ENCODE results near the gene EHMT1.
"Not testable (repeated sequence)": the region's sequence is repeated elsewhere in the genome, so short reads cannot be mapped to it uniquely, and the experiment has no call there.

The EHMT1 gene

DNA sequence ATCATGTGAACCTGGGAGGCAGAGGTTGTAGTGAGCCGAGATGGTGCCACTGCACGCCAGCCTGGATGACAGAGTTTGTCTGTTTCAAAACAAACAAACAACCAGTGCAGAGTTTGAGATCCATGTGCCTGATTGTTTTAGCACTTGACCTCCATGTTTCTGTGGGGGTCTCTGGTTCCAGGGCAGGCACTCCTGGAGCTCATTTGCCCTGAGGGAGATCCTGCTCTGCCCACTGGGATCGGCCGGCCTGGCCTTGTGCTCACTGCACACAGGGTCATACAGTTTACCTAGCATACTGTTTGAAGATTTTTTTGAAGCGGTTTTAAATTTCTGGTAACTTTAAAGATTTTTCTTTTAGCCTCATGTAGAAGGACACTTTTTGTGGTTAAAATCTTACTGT lies 78.4 kb downstream of the EHMT1 start:
- DNase-seq = no peak

DNA sequence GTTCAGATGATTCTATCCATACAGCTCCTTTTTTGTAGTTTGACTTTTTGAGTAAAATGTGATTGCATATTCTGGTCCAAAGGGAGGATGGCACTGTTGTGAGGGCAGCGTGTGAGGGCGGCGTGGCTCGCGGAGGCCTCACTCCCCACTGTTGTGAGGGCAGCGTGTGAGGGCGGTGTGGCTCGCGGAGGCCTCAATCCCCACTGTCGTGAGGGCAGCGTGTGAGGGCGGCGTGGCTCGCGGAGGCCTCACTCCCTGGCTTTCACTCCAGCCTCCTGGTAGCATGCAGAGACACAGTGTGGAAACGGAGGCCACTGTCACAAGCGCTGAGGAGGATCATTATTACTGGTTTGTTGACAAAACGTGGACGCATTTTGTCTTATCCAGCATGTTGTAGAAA lies 79.0 kb downstream of the EHMT1 start:
- no peak for DNase-seq

DNA sequence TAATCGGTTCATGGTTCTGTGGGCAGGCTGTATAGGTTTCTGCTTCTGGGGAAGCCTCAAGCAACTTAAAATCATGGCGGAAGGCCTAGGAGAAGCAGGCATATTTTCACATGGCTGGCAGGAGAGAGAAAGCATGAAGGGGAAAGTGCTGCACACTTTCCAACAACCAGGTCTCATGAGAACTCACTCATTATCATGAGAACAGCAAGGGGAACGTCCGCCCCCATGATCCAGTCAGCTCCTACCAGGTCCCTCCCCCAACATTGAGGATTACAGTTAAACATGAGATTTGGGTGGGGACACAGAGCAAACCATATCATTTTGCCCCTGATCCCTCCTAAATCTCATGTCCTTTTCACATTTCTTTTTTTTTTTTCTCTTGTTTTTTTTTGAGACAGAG lies 82.1 kb downstream of the EHMT1 start:
- DNase-seq = no peak

DNA sequence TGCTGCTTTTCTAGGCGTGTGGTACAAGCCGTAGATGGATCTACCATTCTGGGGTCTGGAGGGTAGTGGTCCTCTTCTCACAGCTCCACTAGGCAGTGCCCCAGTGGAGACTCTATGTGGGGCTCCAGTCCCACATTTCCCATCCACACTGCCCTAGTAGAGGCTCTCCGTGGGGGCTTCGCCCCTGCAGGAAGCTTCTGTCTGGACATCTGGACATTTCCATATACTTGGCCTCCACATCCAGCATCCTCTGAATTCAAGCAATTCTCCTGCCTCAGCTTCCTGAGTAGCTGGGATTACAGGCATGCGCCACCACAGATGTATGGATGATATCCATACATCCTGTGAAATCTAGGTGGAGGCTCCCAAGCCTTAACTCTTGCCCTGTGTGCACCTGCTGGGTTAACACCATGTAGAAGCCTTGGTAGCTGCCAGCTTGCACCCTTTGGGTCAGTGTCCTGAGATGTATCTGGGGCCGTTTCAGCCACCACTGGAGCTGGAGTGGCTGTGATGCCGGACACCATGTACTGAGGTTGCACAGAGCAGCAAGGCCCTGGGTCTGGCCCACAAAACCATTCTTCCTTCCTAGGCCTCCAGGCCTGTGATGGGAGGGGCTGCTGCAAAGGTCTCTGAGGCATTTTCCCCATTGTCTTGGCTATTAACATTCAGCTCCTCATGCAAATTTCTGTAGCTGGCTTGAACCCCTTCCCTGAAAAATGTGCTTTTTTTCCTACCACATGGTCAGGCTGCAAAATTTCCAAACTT lies 84.0 kb downstream of the EHMT1 start:
- DNase-seq = no peak

DNA sequence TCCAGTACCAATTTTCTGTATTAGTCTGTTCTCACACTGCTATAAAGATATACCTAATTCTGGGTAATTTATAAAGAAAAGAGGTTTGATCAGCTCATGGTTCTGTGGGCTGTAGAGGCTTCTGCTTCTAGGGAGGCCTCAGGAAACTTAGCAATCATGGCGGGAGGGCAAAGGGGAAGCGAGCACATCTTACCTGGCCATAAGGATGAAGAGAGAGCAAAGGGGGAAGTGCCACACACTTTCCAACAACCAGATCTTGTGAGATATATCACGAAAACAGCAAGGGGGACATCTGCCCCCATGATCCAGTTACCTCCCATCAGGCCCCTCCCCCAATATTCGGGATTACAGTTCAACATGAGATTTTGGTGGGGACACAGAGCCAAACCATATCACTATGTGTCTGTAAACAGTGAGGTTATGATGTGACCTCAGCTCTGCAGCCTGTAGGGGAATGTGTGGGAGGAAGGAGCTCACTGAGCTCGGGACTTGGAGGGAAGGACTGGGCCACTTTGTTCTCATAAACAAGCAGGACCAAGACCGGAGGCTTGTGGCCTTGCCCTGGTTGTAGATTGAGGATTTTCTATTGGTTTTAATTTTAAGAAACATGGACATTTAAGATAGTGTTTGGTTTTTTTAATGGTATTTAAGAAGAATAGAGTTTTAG lies 85.2 kb downstream of the EHMT1 start:
- DNase-seq = no peak

DNA sequence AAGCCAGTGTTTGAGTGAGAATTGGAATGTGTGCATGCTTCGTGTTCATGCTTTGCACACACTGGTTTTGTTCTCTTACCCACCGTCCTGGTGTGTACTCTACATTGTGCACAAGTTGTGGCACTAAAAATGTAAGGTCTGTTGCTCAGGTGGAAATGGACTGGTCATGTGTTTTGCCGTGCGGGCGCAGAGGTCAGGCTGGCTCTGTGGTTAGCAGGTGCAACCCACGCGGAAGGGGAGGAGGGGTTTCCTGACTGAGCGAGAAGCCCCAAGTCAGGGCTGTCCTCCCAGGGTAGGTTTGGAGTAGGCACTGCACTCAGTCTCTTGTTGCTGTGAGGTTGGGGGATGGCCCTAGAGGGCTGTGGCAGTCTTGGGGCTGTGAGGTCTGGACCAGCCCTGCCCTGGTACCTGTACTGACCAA lies 86.6 kb downstream of the EHMT1 start:
- no peak for DNase-seq

DNA sequence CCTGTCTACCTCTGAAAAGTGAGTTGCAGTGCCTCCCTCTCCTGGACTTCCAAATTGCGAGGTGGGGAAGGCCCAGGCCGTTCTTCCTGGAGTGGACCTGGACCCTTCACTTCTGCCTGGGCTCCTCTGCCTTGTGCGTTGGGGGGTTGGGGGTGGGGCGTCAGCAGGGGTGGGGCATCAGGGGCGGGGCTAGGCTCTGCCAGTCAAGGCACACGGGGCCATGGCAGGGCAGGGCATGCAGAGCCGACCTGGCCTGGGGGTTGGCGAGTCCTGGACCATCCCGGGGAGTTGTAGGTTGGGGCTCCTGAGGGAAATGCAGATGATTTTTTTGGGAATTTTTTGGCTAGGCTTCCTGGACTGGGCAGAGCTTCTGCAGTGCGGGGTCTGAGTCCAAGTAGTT lies 87.1 kb downstream of the EHMT1 start:
- no peak for DNase-seq

DNA sequence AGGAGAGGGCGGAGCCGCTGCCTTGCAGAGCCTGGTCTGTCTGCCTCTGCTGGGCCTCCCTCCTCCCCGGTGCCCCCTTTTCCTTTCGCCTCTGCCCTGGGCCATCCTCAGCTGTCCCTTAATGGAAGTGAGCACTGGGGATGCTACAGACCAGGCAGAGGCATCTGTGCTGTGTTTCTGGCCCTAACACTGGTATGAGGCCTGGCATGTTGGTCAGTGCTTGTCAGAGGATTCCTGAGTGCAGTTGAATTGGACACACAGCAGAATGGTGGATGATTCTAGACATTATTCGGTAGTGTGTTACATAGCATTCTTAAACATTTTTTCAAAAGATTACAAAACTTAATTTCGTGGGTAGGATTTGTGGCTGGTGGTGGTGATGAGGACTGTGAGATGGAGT lies 88.6 kb downstream of the EHMT1 start:
- DNase-seq = no peak

DNA sequence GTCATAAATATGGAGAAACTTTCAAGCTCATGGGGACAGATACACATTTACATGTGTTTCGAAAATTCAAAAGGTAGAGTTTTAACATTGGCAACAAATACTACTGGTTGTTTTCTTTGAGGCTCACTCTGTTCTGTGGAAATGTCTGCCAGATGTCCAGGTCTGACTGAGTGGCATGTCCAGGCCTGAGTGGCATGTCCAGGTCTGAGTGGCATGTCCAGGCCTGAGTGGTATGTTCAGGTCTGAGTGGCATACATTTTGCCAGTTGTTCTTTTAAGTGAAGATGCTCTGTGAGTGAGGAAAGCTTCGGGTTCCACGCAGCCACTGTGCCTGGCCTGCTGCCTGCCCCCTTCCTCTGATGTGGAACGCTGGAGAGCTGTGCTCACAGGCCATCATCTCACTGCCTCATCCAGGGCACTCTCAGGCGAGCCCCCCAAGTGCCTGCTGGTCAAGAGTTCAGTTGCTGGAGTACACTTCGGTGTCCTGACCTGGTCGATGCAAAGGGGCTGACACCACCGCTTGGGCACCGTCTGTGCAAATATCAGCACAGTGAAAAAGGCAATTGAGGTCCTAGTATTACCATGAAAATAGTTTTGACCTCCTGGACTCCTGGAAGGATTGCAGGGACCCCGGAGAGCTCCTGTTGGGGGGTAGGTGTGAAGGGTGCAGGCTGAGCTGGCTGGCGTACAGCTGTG lies 89.9 kb downstream of the EHMT1 start:
- DNase-seq = no peak

DNA sequence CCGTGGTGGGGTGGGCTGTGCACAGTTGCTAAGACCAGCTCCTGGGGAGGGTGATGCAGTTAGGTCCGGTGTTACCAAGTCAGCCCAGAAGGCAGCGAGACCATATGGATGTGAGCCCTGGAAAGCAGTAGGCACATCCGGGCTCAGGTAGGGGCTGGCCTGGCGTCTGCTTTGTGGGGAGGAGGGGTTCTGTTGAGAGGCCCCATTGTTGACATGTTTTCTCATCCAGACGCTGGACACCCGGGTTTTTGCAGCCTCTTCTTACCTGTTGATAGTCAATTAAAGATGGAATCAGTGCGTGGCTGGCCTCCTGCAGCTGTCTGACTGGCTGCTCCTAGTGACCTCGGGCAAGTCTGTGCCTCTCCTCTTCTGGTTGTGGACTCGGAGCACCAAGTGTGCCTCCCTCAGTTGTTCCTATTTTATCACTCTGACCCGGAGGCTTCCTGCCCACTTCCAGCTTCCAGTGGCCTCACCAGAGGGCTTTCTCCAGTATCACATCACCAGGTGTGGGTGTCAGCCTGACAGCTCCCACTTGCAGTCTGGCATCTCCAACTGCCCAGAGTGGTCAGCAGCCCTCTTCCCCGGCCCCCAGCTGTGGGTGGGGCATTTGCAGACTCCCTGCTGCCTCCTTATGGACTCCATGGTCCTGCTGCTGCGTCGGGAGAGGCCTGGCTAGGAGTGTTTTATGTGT lies 90.8 kb downstream of the EHMT1 start:
- no peak for DNase-seq

DNA sequence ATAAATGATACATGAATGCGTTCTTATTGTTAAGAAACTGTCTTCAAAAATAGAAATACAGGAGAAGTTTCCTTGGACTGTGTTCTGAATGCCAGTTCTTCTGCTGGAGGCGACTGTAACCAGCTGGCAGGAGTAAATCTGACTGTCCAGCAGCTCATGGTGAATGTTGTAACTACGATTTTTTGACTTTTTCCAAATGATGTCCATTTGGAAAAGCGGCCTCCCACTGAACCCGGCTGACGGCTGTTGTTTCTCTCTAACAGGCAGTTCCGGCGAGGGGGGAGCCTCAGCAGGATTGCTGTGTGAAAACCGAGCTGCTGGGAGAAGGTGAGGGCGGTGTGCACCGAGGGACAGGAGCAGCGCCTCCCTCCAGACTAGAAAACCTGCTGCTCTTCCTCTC lies 91.9 kb downstream of the EHMT1 start:
- no peak for DNase-seq

DNA sequence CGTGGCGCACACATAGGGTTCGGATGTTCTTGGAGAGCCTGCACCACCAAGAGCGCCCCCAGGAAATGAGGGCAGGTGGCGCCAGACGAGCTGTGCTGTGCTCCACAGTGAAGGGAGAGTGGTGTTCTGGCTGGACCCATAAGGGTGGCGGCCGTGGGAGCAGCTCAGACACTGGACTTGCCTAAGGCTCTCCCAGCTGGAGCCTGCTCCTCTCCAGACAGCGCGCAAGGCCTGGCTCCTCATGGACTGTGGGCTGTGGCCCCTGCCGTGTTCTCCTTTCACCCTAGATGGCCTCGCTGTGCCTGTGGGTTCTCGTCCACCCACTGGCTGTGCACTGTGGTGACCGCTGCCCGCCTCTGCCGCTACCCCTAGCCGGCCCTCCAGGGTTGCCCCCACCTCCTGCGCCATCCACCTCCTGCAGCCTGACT lies 92.9 kb downstream of the EHMT1 start:
- no peak for DNase-seq

DNA sequence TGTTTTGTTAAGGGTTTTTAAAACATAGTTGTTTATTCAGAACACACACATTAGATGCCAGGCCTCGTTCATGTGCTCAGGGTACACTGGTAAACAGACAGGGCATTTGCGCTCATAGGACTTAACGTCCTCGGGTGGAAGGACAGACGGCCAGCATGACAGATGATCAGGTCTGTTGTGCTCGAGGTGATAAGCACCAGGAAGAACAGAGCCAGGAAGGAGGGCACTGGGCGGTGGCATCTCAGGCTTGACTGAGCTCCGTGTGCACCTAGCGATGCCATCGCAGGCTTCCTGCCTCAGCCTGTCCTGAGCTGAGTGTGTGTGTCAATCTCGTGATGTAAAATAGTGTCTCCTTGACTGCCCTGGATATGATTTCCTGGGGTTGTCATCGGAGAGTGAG lies 96.5 kb downstream of the EHMT1 start:
- DNase-seq = no peak

DNA sequence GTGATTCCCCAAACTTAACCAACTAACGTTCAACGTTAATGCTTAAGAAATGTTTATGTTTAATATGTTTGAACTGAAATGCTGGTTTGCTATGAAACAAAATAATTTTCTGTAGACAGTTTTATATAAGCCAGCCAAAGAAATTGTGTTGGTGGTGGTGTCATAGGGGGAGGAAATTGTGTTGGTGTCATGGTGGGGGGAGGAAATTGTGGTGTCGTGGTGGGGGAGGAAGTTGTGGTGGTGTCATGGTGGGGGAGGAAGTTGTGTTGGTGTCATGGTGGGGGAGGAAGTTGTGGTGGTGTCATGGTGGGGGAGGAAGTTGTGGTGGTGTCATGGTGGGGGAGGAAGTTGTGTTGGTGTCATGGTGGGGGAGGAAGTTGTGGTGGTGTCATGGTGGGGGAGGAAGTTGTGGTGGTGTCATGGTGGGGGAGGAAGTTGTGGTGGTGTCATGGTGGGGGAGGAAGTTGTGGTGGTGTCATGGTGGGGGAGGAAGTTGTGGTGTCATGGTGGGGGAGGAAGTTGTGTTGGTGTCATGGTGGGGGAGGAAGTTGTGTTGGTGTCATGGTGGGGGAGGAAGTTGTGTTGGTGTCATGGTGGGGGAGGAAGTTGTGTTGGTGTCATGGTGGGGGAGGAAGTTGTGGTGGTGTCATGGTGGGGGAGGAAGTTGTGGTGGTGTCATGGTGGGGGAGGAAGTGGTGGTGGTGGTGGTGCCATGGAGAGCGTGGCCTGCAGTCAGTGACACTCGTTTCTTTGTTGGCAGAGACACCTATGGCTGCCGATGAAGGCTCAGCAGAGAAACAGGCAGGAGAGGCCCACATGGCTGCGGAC lies 97.3 kb downstream of the EHMT1 start:
- not testable (repeated sequence) for DNase-seq

DNA sequence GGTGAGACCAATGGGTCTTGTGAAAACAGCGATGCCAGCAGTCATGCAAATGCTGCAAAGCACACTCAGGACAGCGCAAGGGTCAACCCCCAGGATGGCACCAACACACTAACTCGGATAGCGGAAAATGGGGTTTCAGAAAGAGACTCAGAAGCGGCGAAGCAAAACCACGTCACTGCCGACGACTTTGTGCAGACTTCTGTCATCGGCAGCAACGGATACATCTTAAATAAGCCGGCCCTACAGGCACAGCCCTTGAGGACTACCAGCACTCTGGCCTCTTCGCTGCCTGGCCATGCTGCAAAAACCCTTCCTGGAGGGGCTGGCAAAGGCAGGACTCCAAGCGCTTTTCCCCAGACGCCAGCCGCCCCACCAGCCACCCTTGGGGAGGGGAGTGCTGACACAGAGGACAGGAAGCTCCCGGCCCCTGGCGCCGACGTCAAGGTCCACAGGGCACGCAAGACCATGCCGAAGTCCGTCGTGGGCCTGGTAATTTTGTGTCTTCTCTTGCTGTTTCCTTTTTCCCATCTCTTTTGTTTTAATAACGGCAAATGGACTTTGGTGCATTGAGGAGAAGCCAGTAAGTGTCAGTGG lies 98.0 kb downstream of the EHMT1 start:
- DNase-seq = no peak

DNA sequence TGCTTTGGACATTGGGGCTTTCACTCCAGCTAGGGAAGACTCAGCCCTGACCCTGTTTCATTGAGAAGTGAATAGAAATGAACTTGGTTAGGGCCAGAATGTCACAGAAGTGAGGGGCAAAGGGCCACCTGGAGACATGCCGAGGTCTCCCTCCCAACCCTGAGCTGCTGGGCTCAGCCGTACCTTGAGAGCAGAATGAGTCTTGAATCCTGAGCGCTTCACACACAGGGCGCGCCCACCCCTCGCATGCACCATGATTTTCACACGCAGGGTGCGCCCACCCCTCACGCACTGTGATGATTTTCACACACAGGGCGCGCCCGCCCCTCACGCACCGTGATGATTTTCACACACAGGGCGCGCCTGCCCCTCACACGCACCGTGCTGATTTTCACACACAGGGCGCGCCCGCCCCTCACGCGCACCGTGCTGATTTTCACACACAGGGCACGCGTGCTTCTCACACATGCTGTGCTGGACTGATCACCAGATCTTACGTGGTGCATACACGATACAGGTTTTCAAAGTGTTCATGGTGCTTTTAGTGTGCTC lies 99.0 kb downstream of the EHMT1 start:
- no peak for DNase-seq

DNA sequence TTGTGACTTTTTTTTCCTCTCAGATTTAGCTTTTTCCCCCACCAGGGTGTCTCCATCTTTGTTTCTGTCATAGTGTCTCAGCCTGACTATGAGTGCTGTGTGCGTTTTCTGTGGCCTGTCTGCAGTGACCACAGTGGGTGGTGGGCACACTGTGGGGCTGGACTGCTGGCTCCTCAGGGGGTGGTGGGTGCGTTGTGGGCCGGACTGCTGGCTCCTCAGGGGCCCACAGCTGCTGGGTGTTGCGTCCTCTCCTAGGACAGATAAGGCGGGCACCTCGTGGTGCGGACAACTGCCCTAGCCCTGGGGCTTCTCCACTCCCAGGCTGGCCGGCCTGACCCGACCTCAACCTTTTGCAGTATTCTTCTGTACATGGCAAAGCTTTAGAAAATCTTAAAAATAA lies 100.4 kb downstream of the EHMT1 start:
- DNase-seq = no peak

DNA sequence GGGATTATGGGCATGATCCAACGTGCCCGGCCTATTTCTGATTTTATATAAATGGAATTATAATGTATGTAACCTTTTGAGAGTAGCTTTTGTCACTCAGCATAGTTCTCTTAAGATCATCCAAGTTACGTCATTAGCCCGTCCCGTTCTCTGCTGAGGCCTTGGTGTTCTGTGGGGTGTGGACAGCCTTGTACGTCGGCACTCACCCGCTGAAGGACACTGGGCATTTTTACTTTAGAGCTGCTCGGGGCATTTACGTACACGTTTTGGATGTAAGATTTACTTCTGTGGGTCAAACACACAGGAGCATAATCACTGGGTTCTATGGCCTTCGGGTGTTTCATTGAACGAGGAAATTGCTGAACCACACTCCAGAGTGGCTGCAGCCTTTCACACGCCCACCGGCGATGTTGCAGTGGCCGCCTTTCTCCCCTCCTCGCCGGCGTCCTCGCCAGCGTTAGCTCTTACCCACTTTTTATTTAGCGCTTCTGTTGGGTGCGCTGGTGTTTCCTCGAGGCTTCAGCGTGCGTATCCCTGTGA lies 101.8 kb downstream of the EHMT1 start:
- DNase-seq = no peak

DNA sequence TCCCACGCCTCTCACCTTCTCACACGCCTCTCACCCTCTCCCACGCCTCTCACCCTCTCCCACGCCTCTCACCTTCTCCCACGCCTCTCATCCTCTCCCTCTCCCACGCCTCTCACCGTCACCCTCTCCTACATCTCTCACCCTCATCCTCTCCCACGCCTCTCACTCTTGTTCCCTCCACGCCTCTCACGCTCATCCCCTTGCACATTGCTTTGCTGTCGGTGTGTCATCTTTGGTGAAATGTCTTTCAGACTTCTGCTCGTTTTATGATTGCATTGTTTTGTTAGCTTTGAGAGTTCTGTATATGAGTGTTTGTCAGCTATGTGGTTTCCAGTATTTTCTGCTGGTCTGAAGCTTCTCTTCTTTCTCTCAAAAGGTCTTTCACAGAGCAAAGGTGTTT lies 102.7 kb downstream of the EHMT1 start:
- DNase-seq = no peak

DNA sequence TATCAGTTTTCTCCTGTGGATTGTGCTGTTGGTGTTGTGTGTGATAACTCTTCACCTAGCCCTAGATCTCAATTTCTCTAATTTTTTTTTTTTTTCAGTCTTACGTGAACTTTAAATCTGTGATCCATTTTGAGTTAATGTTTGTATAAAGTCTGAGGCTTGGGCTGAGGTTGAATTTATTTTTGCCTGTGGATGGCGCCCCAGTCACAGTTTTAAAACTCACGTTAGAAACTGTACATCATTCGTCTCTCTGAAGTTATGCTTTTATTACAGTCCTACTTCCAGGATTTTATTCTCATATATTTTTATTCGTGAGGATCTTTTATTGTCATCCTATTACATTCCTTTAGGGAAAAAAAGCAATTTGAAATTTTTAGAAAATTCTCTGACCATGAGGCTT lies 103.1 kb downstream of the EHMT1 start:
- no peak for DNase-seq

DNA sequence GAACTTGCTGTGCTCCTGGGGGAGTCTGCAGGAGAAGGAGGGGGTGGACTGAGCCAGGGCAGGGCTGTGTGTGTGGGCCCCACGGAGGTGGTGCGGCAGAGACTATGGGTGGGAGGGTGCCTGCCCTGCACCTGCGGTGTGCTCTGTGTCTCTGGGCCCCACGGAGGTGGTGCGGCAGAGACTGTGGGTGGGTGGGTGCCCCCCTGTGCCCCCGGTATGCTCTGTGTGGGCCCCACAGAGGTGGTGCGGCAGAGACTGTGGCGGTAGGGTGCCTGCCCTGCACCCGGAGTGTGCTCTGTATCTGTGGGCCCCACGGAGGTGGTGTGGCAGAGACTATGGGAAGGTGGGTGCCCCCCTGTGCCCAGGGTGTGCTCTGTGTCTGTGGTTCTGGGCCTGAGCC lies 103.7 kb downstream of the EHMT1 start:
- DNase-seq = no peak

DNA sequence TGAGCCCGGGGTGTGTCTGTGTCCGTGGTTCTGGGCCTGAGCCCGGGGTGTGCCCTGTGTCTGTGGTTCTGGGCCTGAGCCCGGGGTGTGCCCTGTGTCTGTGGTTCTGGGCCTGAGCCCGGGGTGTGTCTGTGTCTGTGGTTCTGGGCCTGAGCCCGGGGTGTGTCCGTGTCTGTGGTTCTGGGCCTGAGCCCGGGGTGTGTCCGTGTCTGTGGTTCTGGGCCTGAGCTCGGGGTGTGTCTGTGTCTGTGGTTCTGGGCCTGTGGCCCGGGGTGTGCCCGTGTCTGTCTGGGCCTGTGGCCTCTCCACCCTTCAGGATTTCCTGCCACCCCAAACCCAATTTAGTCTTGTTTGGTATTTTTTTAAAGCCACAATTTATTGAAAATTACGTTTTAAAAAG lies 104.6 kb downstream of the EHMT1 start:
- DNase-seq = not testable (repeated sequence)

Measured in NCI-H1694 treated with DMSO at 0.1 percent for 48 hours (cell line).